CD4-positive, CD25-positive, alpha-beta regulatory T cell (primary cell): ENCODE measurements around the gene PEX13. TPM values are rescaled to one million over a fixed set of nuclear protein-coding genes. Genes with fewer than 3 reads are reported as not detected.

Experiments
- ATAC-seq, 2 donors: fragments of 150-1000 bp; cut with Tn5 transposase; one replicate each; pipeline ENCODE4 v1.10.0; 2021; ENCODE audit warnings: low read depth in 2 of 2, moderate number of reproducible peaks in 2 of 2, moderate library complexity in 1 of 2
- DNase-seq, 3 donors: peaks; one replicate each; pipeline versions ENCODE4 v3.0.0 to v3.0.0-alpha.2; 2012 to 2022; ENCODE audit warnings: mixed read lengths in 1 of 3
- H3K27ac ChIP-seq: one replicate; pipeline ENCODE4 v1.7.0; 2013; ENCODE audit warnings: mild to moderate bottlenecking, low read length; ENCODE audit not compliant: insufficient read depth, poor library complexity, severe bottlenecking
- H3K27me3 ChIP-seq: one replicate; pipeline ENCODE4 v1.7.0; 2013; ENCODE audit warnings: low read length; ENCODE audit not compliant: control insufficient read depth, insufficient read depth
- H3K36me3 ChIP-seq: one replicate; pipeline ENCODE4 v1.7.0; 2013; ENCODE audit warnings: mild to moderate bottlenecking, low read length, moderate library complexity; ENCODE audit not compliant: control insufficient read depth, insufficient read depth
- H3K4me1 ChIP-seq: 2 replicates; pipeline ENCODE4 v1.7.0; 2013; ENCODE audit warnings: mild to moderate bottlenecking, low read length; ENCODE audit not compliant: insufficient read depth, control insufficient read depth, poor library complexity, severe bottlenecking
- H3K4me3 ChIP-seq: one replicate; pipeline ENCODE4 v1.7.0; 2013; ENCODE audit warnings: low read depth, mild to moderate bottlenecking, low read length, moderate library complexity
- H3K9me3 ChIP-seq, 2 experiments: 1 replicate in 1 of 2; 2 replicates in 1 of 2; pipeline ENCODE4 v1.7.0; 2013; ENCODE audit warnings: low read length in 2 of 2, mild to moderate bottlenecking in 1 of 2, moderate library complexity in 1 of 2; ENCODE audit not compliant: control insufficient read depth in 2 of 2
- H3K27ac Mint-ChIP-seq, 3 donors: one replicate each; pipeline ENCODE4 v1.8.0; 2020 to 2022; ENCODE audit warnings: mild to moderate bottlenecking in 3 of 3, mixed read lengths in 3 of 3, moderate library complexity in 2 of 3
- H3K27me3 Mint-ChIP-seq: one replicate; pipeline ENCODE4 v1.8.0; 2022; ENCODE audit warnings: mild to moderate bottlenecking, mixed read lengths
- H3K36me3 Mint-ChIP-seq: one replicate; pipeline ENCODE4 v1.8.0; 2020; ENCODE audit warnings: mixed read lengths
- H3K4me1 Mint-ChIP-seq, 4 donors: one replicate each; pipeline ENCODE4 v1.8.0; 2020 to 2022; ENCODE audit warnings: mixed read lengths in 4 of 4, mild to moderate bottlenecking in 1 of 4
- H3K4me3 Mint-ChIP-seq, 4 donors: one replicate each; pipeline ENCODE4 v1.8.0; 2020 to 2022; ENCODE audit warnings: mild to moderate bottlenecking in 4 of 4, mixed read lengths in 4 of 4, moderate library complexity in 3 of 4
- H3K9me3 Mint-ChIP-seq, 7 donors: one replicate each; pipeline ENCODE4 v1.8.0; 2020 to 2022; ENCODE audit warnings: mixed read lengths in 7 of 7, mild to moderate bottlenecking in 3 of 7, moderate library complexity in 2 of 7
- polyA plus RNA-seq, 4 donors: library from polyadenylated mRNA; unstranded; fragments of 300-500 nt; fragmentation: Illumina TruSeq; gene quantifications; one replicate each; pipeline ENCODE4 v1.2.3, GENCODE V29; 2021
- total RNA-seq: library from RNA; stranded (reverse); gene quantifications from one replicate; pipeline ENCODE4 v1.2.3, GENCODE V29; 2022

Gene PEX13
- total and polyA plus RNA-seq, 5 donors from 2014 or later, result 9.4 to 15.6 (median 13.1) TPM

GRCh38 chr2:60992985-60993392, 24.5 kb upstream of the PEX13 start:
- peaks cover 6% of the 10 kb centered on the region for H3K4me1 ChIP-seq
- peaks cover 0 to 7% (median 0%) of the 10 kb centered on the region in 7 donors for H3K9me3 Mint-ChIP-seq
- ATAC-seq (peak; percentile 99), DNase-seq (peak in 2 of 3 donors; percentile 72 to 83)
- H3K4me3 Mint-ChIP-seq, result peak overlapping the region; percentile 72 to 91 (median 86)
- H3K36me3 Mint-ChIP-seq, result peaks cover 6% of the 10 kb centered on the region
- H3K36me3 ChIP-seq, result no peaks in the 10 kb centered on the region
- H3K27ac Mint-ChIP-seq, result peak overlapping the region; percentile 93 to 96 (median 95)
- peaks cover 5 to 21% (median 17%) of the 10 kb centered on the region in 4 donors for H3K4me1 Mint-ChIP-seq
- H3K9me3 ChIP-seq, result no peaks in the 10 kb centered on the region
- peak overlapping the region; percentile 80 for H3K4me3 ChIP-seq
- no peaks in the 10 kb centered on the region for H3K27me3 ChIP-seq
- H3K27me3 Mint-ChIP-seq, result no peaks in the 10 kb centered on the region
- H3K27ac ChIP-seq, result peak overlapping the region; percentile 65

GRCh38 chr2:60994131-60994530, 23.4 kb upstream of the PEX13 start:
- Mint-ChIP-seq H3K36me3 (peaks cover 6% of the 10 kb centered on the region), H3K9me3 (peaks cover 0 to 7% (median 0%) of the 10 kb centered on the region in 7 donors), H3K27ac (peak overlapping the region in 1 of 3 donors; percentile 66), H3K4me1 (peaks cover 5 to 23% (median 21%) of the 10 kb centered on the region in 4 donors), H3K27me3 (no peaks in the 10 kb centered on the region), H3K4me3 (peak overlapping the region in 2 of 4 donors; percentile 23 to 57)
- Histone ChIP-seq H3K36me3 (no peaks in the 10 kb centered on the region), H3K27me3 (no peaks in the 10 kb centered on the region), H3K9me3 (no peaks in the 10 kb centered on the region), H3K27ac (no peak overlapping the region), H3K4me1 (peaks cover 6% of the 10 kb centered on the region), H3K4me3 (no peak overlapping the region)
- DNase-seq (no peak), ATAC-seq (no peak)

GRCh38 chr2:60998628-60999545, 18.6 kb upstream of the PEX13 start:
- no peak overlapping the region for H3K27ac Mint-ChIP-seq
- peaks cover 4% of the 10 kb centered on the region for H3K36me3 Mint-ChIP-seq
- no peaks in the 10 kb centered on the region for H3K36me3 ChIP-seq
- DNase-seq (peak in 2 of 3 donors; percentile 64 to 73), ATAC-seq (peak; percentile 68 to 74)
- H3K4me1 Mint-ChIP-seq, result peaks cover 0 to 11% (median 5%) of the 10 kb centered on the region in 4 donors
- no peak overlapping the region for H3K4me3 ChIP-seq
- no peaks in the 10 kb centered on the region for H3K4me1 ChIP-seq
- H3K27me3 Mint-ChIP-seq, result no peaks in the 10 kb centered on the region
- peak overlapping the region in 1 of 4 donors; percentile 48 for H3K4me3 Mint-ChIP-seq
- H3K9me3 ChIP-seq, result no peaks in the 10 kb centered on the region
- H3K9me3 Mint-ChIP-seq, result no peaks in the 10 kb centered on the region
- no peaks in the 10 kb centered on the region for H3K27me3 ChIP-seq
- H3K27ac ChIP-seq, result no peak overlapping the region

- no peak for ATAC-seq
Observed at GRCh38 chr2:61005736-61006135, 11.8 kb upstream of the PEX13 start.

GRCh38 chr2:61006486-61007105, 10.9 kb upstream of the PEX13 start:
- Mint-ChIP-seq H3K27ac (no peak overlapping the region), H3K9me3 (no peaks in the 10 kb centered on the region), H3K27me3 (no peaks in the 10 kb centered on the region), H3K36me3 (peaks cover 7% of the 10 kb centered on the region), H3K4me3 (no peak overlapping the region), H3K4me1 (no peaks in the 10 kb centered on the region)
- DNase-seq (no peak), ATAC-seq (no peak)
- Histone ChIP-seq H3K27me3 (no peaks in the 10 kb centered on the region), H3K4me3 (no peak overlapping the region), H3K36me3 (peaks cover 5% of the 10 kb centered on the region), H3K9me3 (no peaks in the 10 kb centered on the region), H3K4me1 (no peaks in the 10 kb centered on the region), H3K27ac (no peak overlapping the region)

More at GRCh38 chr2:61005736-61006135, 11.8 kb upstream of the PEX13 start:
- DNase-seq, result no peak
- H3K4me3 Mint-ChIP-seq, result no peak overlapping the region
- no peaks in the 10 kb centered on the region for H3K9me3 ChIP-seq
- peaks cover 5% of the 10 kb centered on the region for H3K36me3 ChIP-seq
- H3K27me3 Mint-ChIP-seq, result no peaks in the 10 kb centered on the region
- H3K27ac Mint-ChIP-seq, result peak overlapping the region in 1 of 3 donors; percentile 38
- no peaks in the 10 kb centered on the region for H3K4me1 ChIP-seq
- H3K9me3 Mint-ChIP-seq, result no peaks in the 10 kb centered on the region
- no peak overlapping the region for H3K4me3 ChIP-seq
- no peaks in the 10 kb centered on the region for H3K4me1 Mint-ChIP-seq
- no peak overlapping the region for H3K27ac ChIP-seq
- no peaks in the 10 kb centered on the region for H3K27me3 ChIP-seq
- H3K36me3 Mint-ChIP-seq, result peaks cover 7% of the 10 kb centered on the region

- no peaks in the 10 kb centered on the region for H3K4me1 ChIP-seq
- H3K27ac ChIP-seq, result no peak overlapping the region
- no peak overlapping the region for H3K27ac Mint-ChIP-seq
- peaks cover 3% of the 10 kb centered on the region for H3K36me3 Mint-ChIP-seq
- peaks cover 0 to 5% (median 2%) of the 10 kb centered on the region in 4 donors for H3K4me1 Mint-ChIP-seq
- peaks cover 5% of the 10 kb centered on the region for H3K36me3 ChIP-seq
- no peaks in the 10 kb centered on the region for H3K27me3 ChIP-seq
- DNase-seq, result no peak
- no peak for ATAC-seq
- no peaks in the 10 kb centered on the region for H3K27me3 Mint-ChIP-seq
- no peak overlapping the region for H3K4me3 Mint-ChIP-seq
- H3K4me3 ChIP-seq, result no peak overlapping the region
- H3K9me3 Mint-ChIP-seq, result no peaks in the 10 kb centered on the region
- H3K9me3 ChIP-seq, result no peaks in the 10 kb centered on the region
Observed at GRCh38 chr2:61009355-61009754, 8.2 kb upstream of the PEX13 start.

- DNase-seq (no peak), ATAC-seq (no peak)
- H3K27me3 ChIP-seq, result no peaks in the 10 kb centered on the region
- H3K27ac ChIP-seq, result no peak overlapping the region
- no peaks in the 10 kb centered on the region for H3K9me3 Mint-ChIP-seq
- H3K27ac Mint-ChIP-seq, result no peak overlapping the region
- no peaks in the 10 kb centered on the region for H3K27me3 Mint-ChIP-seq
- H3K4me1 Mint-ChIP-seq, result peaks cover 4 to 24% (median 5%) of the 10 kb centered on the region in 4 donors
- H3K36me3 ChIP-seq, result peaks cover 3% of the 10 kb centered on the region
- no peak overlapping the region for H3K4me3 ChIP-seq
- no peak overlapping the region for H3K4me3 Mint-ChIP-seq
- no peaks in the 10 kb centered on the region for H3K9me3 ChIP-seq
- peaks cover 7% of the 10 kb centered on the region for H3K4me1 ChIP-seq
- no peaks in the 10 kb centered on the region for H3K36me3 Mint-ChIP-seq
Observed at GRCh38 chr2:61011678-61012077, 5.8 kb upstream of the PEX13 start.
